ENCODE measurements around the gene DHRSX.
"Not testable (repeated sequence)": the region's sequence is repeated elsewhere in the genome, so short reads cannot be mapped to it uniquely, and the experiment has no call there.

The DHRSX gene

GRCh38 chrX:2371026-2371711, 129.6 kb downstream of the DHRSX start:
- in situ Hi-C loops (cut with MboI; ENCODE audit: low sequenced_read_pairs): no loop called here

GRCh38 chrX:2370456-2370855, 130.3 kb downstream of the DHRSX start:
- in situ Hi-C loops (cut with MboI; ENCODE audit: low sequenced_read_pairs): no loop called here

GRCh38 chrX:2369206-2369605, 131.6 kb downstream of the DHRSX start:
- in situ Hi-C loops (cut with MboI; ENCODE audit: low sequenced_read_pairs): no loop called here

- in situ Hi-C loops (cut with MboI; ENCODE audit: low sequenced_read_pairs): no loop called here
Measured at GRCh38 chrX:2360731-2361130, 140.0 kb downstream of the DHRSX start.

- in situ Hi-C loops (cut with MboI; ENCODE audit: low sequenced_read_pairs): not testable (repeated sequence)
Measured at GRCh38 chrX:2359522-2359921, 141.3 kb downstream of the DHRSX start.

- in situ Hi-C loops (cut with MboI; ENCODE audit: low sequenced_read_pairs): no loop called here
Measured at GRCh38 chrX:2351999-2352995, 148.5 kb downstream of the DHRSX start.

GRCh38 chrX:2351321-2351720, 149.5 kb downstream of the DHRSX start:
- in situ Hi-C loops (cut with MboI; ENCODE audit: low sequenced_read_pairs): no loop called here

- in situ Hi-C loops (cut with MboI; ENCODE audit: low sequenced_read_pairs): not testable (repeated sequence)
Measured at GRCh38 chrX:2350703-2351102, 150.1 kb downstream of the DHRSX start.

- in situ Hi-C loops (cut with MboI; ENCODE audit: low sequenced_read_pairs): not testable (repeated sequence)
Measured at GRCh38 chrX:2350036-2350435, 150.7 kb downstream of the DHRSX start.

- in situ Hi-C loops (cut with MboI; ENCODE audit: low sequenced_read_pairs): no loop called here
Measured at GRCh38 chrX:2348211-2348610, 152.6 kb downstream of the DHRSX start.

GRCh38 chrX:2346158-2346557, 154.6 kb downstream of the DHRSX start:
- in situ Hi-C loops (cut with MboI; ENCODE audit: low sequenced_read_pairs): no loop called here

- in situ Hi-C loops (cut with MboI; ENCODE audit: low sequenced_read_pairs): no loop called here
Measured at GRCh38 chrX:2345562-2345961, 155.2 kb downstream of the DHRSX start.

GRCh38 chrX:2343413-2343812, 157.4 kb downstream of the DHRSX start:
- in situ Hi-C loops (cut with MboI; ENCODE audit: low sequenced_read_pairs): no loop called here

- in situ Hi-C loops (cut with MboI; ENCODE audit: low sequenced_read_pairs): no loop called here
Measured at GRCh38 chrX:2342874-2343273, 157.9 kb downstream of the DHRSX start.

GRCh38 chrX:2342281-2342688, 158.5 kb downstream of the DHRSX start:
- in situ Hi-C loops (cut with MboI; ENCODE audit: low sequenced_read_pairs): no loop called here

- in situ Hi-C loops (cut with MboI; ENCODE audit: low sequenced_read_pairs): no loop called here
Measured at GRCh38 chrX:2340991-2341390, 159.8 kb downstream of the DHRSX start.

GRCh38 chrX:2336181-2336580, 164.6 kb downstream of the DHRSX start:
- in situ Hi-C loops (cut with MboI; ENCODE audit: low sequenced_read_pairs): no loop called here

- in situ Hi-C loops (cut with MboI; ENCODE audit: low sequenced_read_pairs): no loop called here
Measured at GRCh38 chrX:2334237-2334636, 166.5 kb downstream of the DHRSX start.

- in situ Hi-C loops (cut with MboI; ENCODE audit: low sequenced_read_pairs): no loop called here
Measured at GRCh38 chrX:2332252-2332651, 168.5 kb downstream of the DHRSX start.

- in situ Hi-C loops (cut with MboI; ENCODE audit: low sequenced_read_pairs): no loop called here
Measured at GRCh38 chrX:2330910-2331309, 169.9 kb downstream of the DHRSX start.

- in situ Hi-C loops (cut with MboI; ENCODE audit: low sequenced_read_pairs): no loop called here
Measured at GRCh38 chrX:2330487-2330886, 170.3 kb downstream of the DHRSX start.

GRCh38 chrX:2327423-2327822, 173.4 kb downstream of the DHRSX start:
- in situ Hi-C loops (cut with MboI; ENCODE audit: low sequenced_read_pairs): no loop called here
